Gastrocnemius medialis (tissue), 4 donors: ENCODE measurements around the gene C20orf204. TPM values are rescaled to one million over a fixed set of nuclear protein-coding genes. Genes with fewer than 3 reads are reported as not detected.

Experiments used
- microRNA-seq, 2 donors: library from miRNA; unstranded; fragments of <30 nt; microRNA quantifications; one replicate each; pipeline ENCODE4, GENCODE V29; 2016; ENCODE audit warnings: borderline replicate concordance in 2 of 2
- total RNA-seq, 4 donors: library from RNA; depleted of rRNA; stranded (reverse); fragments of >200 nt; gene quantifications; one replicate each; pipeline versions ENCODE4 v1.1.0 to v1.2.3, GENCODE V29; 2016

C20orf204 gene
- total RNA-seq, 4 donors from 2014 or later: 0.16 to 0.66 (median 0.33) TPM; not detected in 1

Small RNAs within 50 kb of the gene (microRNA-seq; reads per million reads assigned to microRNA genes)
- 0 reads per million in 2 donors for gene MIR6813

Other genes starting within 250 kb of the C20orf204 start
- 1 to 10 TPM; 4.3 to 7.1 (median 5.6) TPM for gene ZBTB46, start 204.9 kb upstream of the C20orf204 start, total RNA-seq
- gene ABHD16B, start 174.7 kb upstream of the C20orf204 start, total RNA-seq: not detected
- gene TPD52L2, start 170.9 kb upstream of the C20orf204 start, total RNA-seq: 10 to 100 TPM; 57.7 to 92.4 (median 59.8) TPM
- gene DNAJC5, start 141.1 kb upstream of the C20orf204 start, total RNA-seq: 10 to 100 TPM; 18.5 to 26.4 (median 22.5) TPM
- 10 to 100 TPM; 22.0 to 46.4 (median 27.1) TPM for gene UCKL1, start 79.8 kb upstream of the C20orf204 start, total RNA-seq
- 10 to 100 TPM in 1 of 4 donors, 1 to 10 TPM in 3; 5.7 to 10.9 (median 8.8) TPM for gene ZNF512B, start 66.3 kb upstream of the C20orf204 start, total RNA-seq
- 1 to 10 TPM in 2 of 4 donors, under 1 TPM in 1, not detected in 1; 0.24 to 1.9 (median 1.0) TPM for gene SAMD10, start 56.5 kb upstream of the C20orf204 start, total RNA-seq
- gene PRPF6, start 55.0 kb upstream of the C20orf204 start, total RNA-seq: 10 to 100 TPM; 39.3 to 68.4 (median 47.7) TPM
- 1 to 10 TPM; 2.9 to 6.5 (median 5.6) TPM for gene SOX18, start 13.5 kb downstream of the C20orf204 start, total RNA-seq
- 10 to 100 TPM in 1 of 4 donors, 1 to 10 TPM in 3; 8.4 to 21.0 (median 8.8) TPM for gene TCEA2, start 27.0 kb downstream of the C20orf204 start, total RNA-seq
- gene RGS19, start 43.3 kb downstream of the C20orf204 start, total RNA-seq: 1 to 10 TPM in 3 of 4 donors, under 1 TPM in 1; 0.92 to 7.7 (median 3.5) TPM
- under 1 TPM; 0.10 to 0.68 (median 0.15) TPM for gene OPRL1, start 43.9 kb downstream of the C20orf204 start, total RNA-seq
- not detected for gene LKAAEAR1, start 48.2 kb downstream of the C20orf204 start, total RNA-seq
- gene NPBWR2, start 71.4 kb downstream of the C20orf204 start, total RNA-seq: not detected
- gene MYT1, start 128.3 kb downstream of the C20orf204 start, total RNA-seq: not detected
- 10 to 100 TPM; 51.3 to 96.9 (median 75.4) TPM for gene PCMTD2, start 219.6 kb downstream of the C20orf204 start, total RNA-seq